HepG2 (cell line): Measurements from ENCODE around the gene GMEB1. TPM values are rescaled to one million over a fixed set of nuclear protein-coding genes. Genes with fewer than 3 reads are reported as not detected.

Experiments used
- ATAC-seq: fragments of 200-7000 bp; cut with Tn5 transposase; 3 replicates; pipeline ENCODE4 v1.9.1; 2020; ENCODE audit warnings: mild to moderate bottlenecking, moderate library complexity
- BruUV-seq: library from RNA; stranded (reverse); fragments of 400-500 nt; replicated peaks from 2 replicates; lab custom pipeline; 2021; lab: Mats Ljungman, UMichigan
- CTCF ChIA-PET: fragments of 300-600 bp; formaldehyde crosslinking; extraction: SDS; loops from one replicate; lab custom pipeline; 2021; ENCODE audit warnings: low total read pairs, inconsistent platforms, low intra/inter-chr PET ratio; lab: Yijun Ruan, JAX
- POLR2A ChIA-PET: fragments of 350-600 bp; sonication (Branson Sonifier 250); formaldehyde crosslinking; loops from one replicate; lab custom pipeline; 2020; ENCODE audit warnings: antibody characterized with exemption, inconsistent platforms; lab: Yijun Ruan, JAX
- DNase-seq: peaks from one replicate; pipeline ENCODE4 v3.0.0-alpha.2; 2015; ENCODE audit warnings: low spot score
- FAIRE-seq: peaks from 3 replicates; lab custom pipeline; 2011; peaks lifted over from hg19 to GRCh38; lab: Jason Lieb, UNC
- H2AFZ ChIP-seq: one replicate; pipeline ENCODE4 v1.6.1; 2011; ENCODE audit warnings: low read length, inconsistent platforms
- H3K27ac ChIP-seq: fragments of 300-600 bp; 3 replicates; pipeline ENCODE4 v1.8.0; 2011; ENCODE audit warnings: mixed run types, mild to moderate bottlenecking, mixed read lengths, low read length, inconsistent platforms; ENCODE audit not compliant: insufficient read depth; ENCODE audit errors: extremely low read length
- H3K27me3 ChIP-seq, 2 experiments: fragments of 200-600 bp in 1 of 2; 2 replicates in 1 of 2; 3 replicates in 1 of 2; pipeline versions ENCODE4 v1.6.0 to v1.8.0; 2011; ENCODE audit warnings: low read length in 2 of 2, mild to moderate bottlenecking in 2 of 2, moderate library complexity in 2 of 2, inconsistent platforms in 1 of 2; ENCODE audit not compliant: insufficient read depth in 2 of 2, control insufficient read depth in 1 of 2
- H3K36me3 ChIP-seq, 2 experiments: fragments of 200-600 bp in 1 of 2; replicated peaks in 1 of 2; 2 replicates in 1 of 2; 3 replicates in 1 of 2; pipeline versions ENCODE4 v1.5.1 to v1.8.0; 2011; ENCODE audit warnings: low read length in 2 of 2, inconsistent platforms in 1 of 2; ENCODE audit not compliant: insufficient read depth in 2 of 2, control insufficient read depth in 1 of 2
- H3K4me1 ChIP-seq: 2 replicates; pipeline ENCODE4 v1.5.1; 2012; ENCODE audit warnings: low read length, inconsistent platforms; ENCODE audit not compliant: insufficient read depth
- H3K4me2 ChIP-seq: 2 replicates; pipeline ENCODE4 v1.6.0; 2011; ENCODE audit warnings: low read depth, low read length, inconsistent platforms
- H3K4me3 ChIP-seq, 3 experiments: fragments of 200-600 bp in 1 of 3; sonication (generic), shearing (Covaris generic) in 1 of 3; replicated peaks in 1 of 3; 2 replicates each; pipeline ENCODE4 v1.5.1; 2011 to 2016; ENCODE audit warnings: low read length in 3 of 3, inconsistent platforms in 2 of 3, low read depth in 2 of 3, mild to moderate bottlenecking in 2 of 3, control low read depth in 1 of 3, mixed read lengths in 1 of 3; ENCODE audit not compliant: insufficient read depth in 1 of 3
- H3K79me2 ChIP-seq: one replicate; pipeline ENCODE4 v1.6.1; 2011; ENCODE audit warnings: low read length, inconsistent platforms; ENCODE audit not compliant: insufficient read depth
- H3K9ac ChIP-seq: 2 replicates; pipeline ENCODE4 v1.6.0; 2011; ENCODE audit warnings: mild to moderate bottlenecking, low read depth, low read length, inconsistent platforms; ENCODE audit not compliant: insufficient read depth
- H3K9me3 ChIP-seq: 2 replicates; pipeline ENCODE4 v1.5.1; 2012; ENCODE audit warnings: mild to moderate bottlenecking, low read length
- H4K20me1 ChIP-seq: 2 replicates; pipeline ENCODE4 v1.6.0; 2011; ENCODE audit warnings: inconsistent platforms, mild to moderate bottlenecking, low read length, moderate library complexity; ENCODE audit not compliant: insufficient read depth
- CBX5 ChIP-seq: sonication (generic); formaldehyde crosslinking; IDR thresholded peaks from 2 replicates; pipeline ENCODE4 v1.4.0; 2020; ENCODE audit warnings: missing genetic modification reagents, borderline replicate concordance
- CEBPB ChIP-seq: IDR thresholded peaks from 2 replicates; pipeline ENCODE4 v1.6.1; 2011; ENCODE audit warnings: low read depth, low read length, improper control_type of control experiment, borderline replicate concordance
- POLR2AphosphoS5 ChIP-seq: IDR thresholded peaks from 2 replicates; pipeline ENCODE4 v1.6.1; 2012; ENCODE audit warnings: low read depth, low read length
- THAP8 ChIP-seq: sonication (generic); formaldehyde crosslinking; IDR thresholded peaks from 2 replicates; pipeline ENCODE4 v1.5.1; 2020; ENCODE audit warnings: missing genetic modification reagents, mild to moderate bottlenecking, borderline replicate concordance
- ZBTB39 ChIP-seq: sonication (generic); formaldehyde crosslinking; IDR thresholded peaks from 2 replicates; pipeline ENCODE4 v1.5.0; 2020; ENCODE audit warnings: missing genetic modification reagents
- ZNF343 ChIP-seq: sonication (generic); formaldehyde crosslinking; IDR thresholded peaks from 2 replicates; pipeline ENCODE4 v1.4.0; 2020; ENCODE audit warnings: mild to moderate bottlenecking, missing genetic modification reagents
- ZNF460 ChIP-seq: sonication (generic); formaldehyde crosslinking; IDR thresholded peaks from 2 replicates; pipeline ENCODE4 v1.5.1; 2020; ENCODE audit warnings: missing genetic modification reagents, mild to moderate bottlenecking, borderline replicate concordance
- ZNF512 ChIP-seq: sonication (generic); formaldehyde crosslinking; IDR thresholded peaks from 2 replicates; pipeline ENCODE4 v1.4.0; 2020; ENCODE audit warnings: mild to moderate bottlenecking, missing genetic modification reagents
- ZNF563 ChIP-seq: sonication (generic); formaldehyde crosslinking; IDR thresholded peaks from 2 replicates; pipeline ENCODE4 v1.8.0; 2022; ENCODE audit warnings: mild to moderate bottlenecking, moderate library complexity, missing genetic modification reagents
- ZNF709 ChIP-seq: sonication (generic); formaldehyde crosslinking; IDR thresholded peaks from 2 replicates; pipeline ENCODE4 v1.5.0; 2020; ENCODE audit warnings: mild to moderate bottlenecking, missing genetic modification reagents
- WGBS: methylation state at CpG from one replicate; pipeline ENCODE4 v1.1.6; 2017; ENCODE audit warnings: low lambda C conversion rate; 5-methylcytosine and 5-hydroxymethylcytosine counted together
- in situ Hi-C: cut with HindIII; loops from 2 replicates; pipeline ENCODE4 v1.10.0; 2017; ENCODE audit warnings: low pct_unique_long_range_greater_than_20kb; ENCODE audit not compliant: extremely low pct_ligation_motif_present
- intact Hi-C: fragments of 100-400 bp; cut with micrococcal nuclease; formaldehyde crosslinking; loops from one replicate; pipeline ENCODE4 v1.10.0; 2022; ENCODE audit not compliant: unreplicated experiment
- polyA plus RNA-seq, 8 experiments: library from polyadenylated mRNA; depleted of rRNA in 3 of 8; stranded (reverse) in 7 of 8; unstranded in 1 of 8; fragments of >200 nt; fragmentation: Illumina TruSeq in 4 of 8; extraction: Trizol in 4 of 8; gene quantifications; 2 replicates each; pipeline versions ENCODE4 v1.2.1 to v1.2.3, GENCODE V29; 2011 to 2016; ENCODE audit warnings: low read depth in 4 of 8, missing spikeins in 1 of 8, mixed read lengths in 1 of 8; ENCODE audit not compliant: insufficient read depth in 1 of 8
- total RNA-seq, 5 experiments: library from RNA; depleted of rRNA; stranded (reverse); fragments of >200 nt; fragmentation: Illumina TruSeq; extraction: Trizol; gene quantifications; 2 replicates each; pipeline ENCODE4 v1.2.3, GENCODE V29; 2016; ENCODE audit warnings: low read depth in 1 of 5

Gene GMEB1
- total and polyA plus RNA-seq, 2 of the 13 experiments (the other 11 are each of a cell fraction or from before 2014, with no cell fraction given), result 3.0 to 6.0 TPM

GRCh38 chr1:28761189-28761588, 92.6 kb downstream of the GMEB1 start (continued):
- TF ChIP-seq ZNF512 (CRISPR knock-in tag) (no peak), CBX5 (CRISPR knock-in tag) (no peak), ZBTB39 (no peak), ZNF709 (CRISPR knock-in tag) (no peak)

GRCh38 chr1:28766532-28767183, 98.1 kb downstream of the GMEB1 start:
- WGBS, result 92% methylated on average over 2 of the region's 2 CpGs
- TF ChIP-seq ZNF460 (CRISPR knock-in tag), result 0 out of 2 replicates have a peak, but pooled peaks have one; percentile 10
- peak; percentile 64; the same call in 1 of the 2 replicates for TF ChIP-seq CEBPB
- no peak for TF ChIP-seq THAP8 (CRISPR knock-in tag)
- no peak for TF ChIP-seq ZNF563 (CRISPR knock-in tag)
- TF ChIP-seq ZNF343, result no peak
- no peak for TF ChIP-seq POLR2AphosphoS5
- Histone ChIP-seq H4K20me1 (peaks cover 29% of the 10 kb centered on the region), H3K4me2 (no peak overlapping the region), H3K79me2 (peaks cover 43% of the 10 kb centered on the region), H3K27me3 (no peaks in the 10 kb centered on the region; a peak in 1 of 5 replicates), H3K4me3 (no peak overlapping the region), H3K36me3 (peaks cover 13 to 38% of the 10 kb centered on the region in 2 experiments), H3K9ac (no peak overlapping the region), H3K9me3 (no peaks in the 10 kb centered on the region), H3K27ac (no peak overlapping the region), H2AFZ (no peak overlapping the region), H3K4me1 (no peaks in the 10 kb centered on the region)
- no TSS peak for BruUV-seq
- POLR2A ChIA-PET, result no interaction called here
- intact Hi-C loops (no loop called here), in situ Hi-C loops (no loop called here)
- DNase-seq, result no peak
- no peak for FAIRE-seq
- CTCF ChIA-PET, result no interaction called here
- no peak for ATAC-seq
